DND-41 (cell line): Measurements from ENCODE around the gene ZNF326.
A peak's percentile ranks its signal among the peaks of the same experiment; 100 is the strongest.
"Not testable (repeated sequence)": the region's sequence is repeated elsewhere in the genome, so short reads cannot be mapped to it uniquely, and the experiment has no call there.

Source experiments
- ATAC-seq: fragments of 200-7000 bp; cut with Tn5 transposase; 3 replicates; pipeline ENCODE4 v1.9.1; 2021; ENCODE audit warnings: low read depth; ENCODE audit not compliant: insufficient read depth
- DNase-seq: peaks from one replicate; pipeline ENCODE4 v3.0.0-alpha.2; 2020
- H2AFZ ChIP-seq: 2 replicates; pipeline ENCODE4 v1.6.0; 2012; ENCODE audit warnings: low read depth, low read length
- H3K27ac ChIP-seq: 2 replicates; pipeline ENCODE4 v1.5.1; 2012; ENCODE audit warnings: low read length, inconsistent platforms
- H3K27me3 ChIP-seq: fragments of 200-600 bp; sonication (generic); 2 replicates; pipeline ENCODE4 v1.6.0; 2012; ENCODE audit warnings: low read length, mild to moderate bottlenecking, inconsistent platforms; ENCODE audit not compliant: insufficient read depth, poor library complexity
- H3K36me3 ChIP-seq: 2 replicates; pipeline ENCODE4 v1.5.1; 2012; ENCODE audit warnings: low read length, inconsistent platforms; ENCODE audit not compliant: insufficient read depth
- H3K4me1 ChIP-seq: 2 replicates; pipeline ENCODE4 v1.5.1; 2012; ENCODE audit warnings: mild to moderate bottlenecking, low read length; ENCODE audit not compliant: insufficient read depth
- H3K4me2 ChIP-seq: 2 replicates; pipeline ENCODE4 v1.6.0; 2012; ENCODE audit warnings: mild to moderate bottlenecking, moderate library complexity, low read length, inconsistent platforms; ENCODE audit not compliant: insufficient read depth
- H3K4me3 ChIP-seq, 2 experiments: fragments of 200-600 bp in 1 of 2; shearing (Covaris generic) in 1 of 2; 2 replicates each; pipeline ENCODE4 v1.5.1; 2012 to 2016; ENCODE audit warnings: inconsistent platforms in 2 of 2, low read length in 2 of 2, mild to moderate bottlenecking in 2 of 2, low read depth in 1 of 2, moderate library complexity in 1 of 2
- H3K79me2 ChIP-seq: 2 replicates; pipeline ENCODE4 v1.6.0; 2012; ENCODE audit warnings: low read length, inconsistent platforms; ENCODE audit not compliant: insufficient read depth
- H3K9ac ChIP-seq: 2 replicates; pipeline ENCODE4 v1.6.0; 2012; ENCODE audit warnings: low read depth, mild to moderate bottlenecking, inconsistent platforms, low read length, moderate library complexity
- H3K9me3 ChIP-seq: 2 replicates; pipeline ENCODE4 v1.5.1; 2012; ENCODE audit warnings: low read length, moderate library complexity, mild to moderate bottlenecking, inconsistent platforms; ENCODE audit not compliant: insufficient read depth, severe bottlenecking
- H4K20me1 ChIP-seq: 2 replicates; pipeline ENCODE4 v1.6.0; 2012; ENCODE audit warnings: low read length; ENCODE audit not compliant: insufficient read depth
- EZH2 ChIP-seq: IDR thresholded peaks from 3 replicates; pipeline ENCODE4 v1.6.1; 2012; ENCODE audit warnings: borderline replicate concordance, low read depth, mild to moderate bottlenecking, moderate library complexity, low read length, inconsistent platforms; ENCODE audit not compliant: severe bottlenecking
- TF ChIP-seq, protein P1 (sequence below): IDR thresholded peaks from 2 replicates; pipeline ENCODE4 v1.5.1; 2012; ENCODE audit warnings: borderline replicate concordance, low read length, moderate library complexity, mild to moderate bottlenecking; ENCODE audit not compliant: poor library complexity, severe bottlenecking; ENCODE audit errors: extremely low read depth

ZNF326 gene

DNA sequence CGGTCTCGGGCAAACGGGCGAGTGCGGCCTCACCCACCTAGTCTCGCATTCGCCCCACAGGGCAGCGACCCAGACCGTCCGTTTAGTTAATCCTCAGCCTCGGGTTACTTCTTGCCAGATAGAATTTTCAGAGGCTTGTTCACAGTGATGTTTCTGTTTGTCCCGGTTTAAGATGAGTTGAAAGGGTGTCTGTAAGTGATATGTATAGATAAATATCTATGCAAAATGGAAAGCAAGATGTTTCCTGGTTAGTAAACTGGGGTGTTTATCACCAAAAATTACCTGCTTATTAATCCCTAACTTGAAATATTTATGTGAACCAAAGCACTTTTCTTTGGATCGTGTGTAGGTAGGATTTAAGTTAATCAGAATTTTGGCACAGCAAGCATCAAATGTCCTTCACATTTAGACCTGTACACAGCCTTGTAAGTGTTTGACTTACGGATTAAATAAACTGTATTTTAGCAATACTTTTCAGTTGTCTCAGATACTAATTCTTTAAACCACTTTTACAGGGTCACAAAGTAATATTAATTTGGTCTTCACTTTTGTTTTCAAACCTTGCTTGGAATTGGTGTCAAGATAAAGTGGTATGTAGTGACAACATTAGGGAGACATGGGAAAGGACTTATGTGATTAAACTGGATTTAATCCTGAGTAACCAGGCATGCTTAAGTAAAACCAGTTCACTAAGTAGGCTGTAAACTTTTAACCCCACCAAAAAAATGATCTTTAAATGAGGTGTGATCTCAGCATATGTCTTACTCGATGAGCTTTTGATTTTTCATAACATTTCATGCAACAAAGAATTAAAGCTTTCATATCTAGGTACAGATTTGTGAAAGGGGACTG, 914 bp downstream of the ZNF326 start:
- TF ChIP-seq EZH2, result no peak
- TF ChIP-seq, protein P1, sequence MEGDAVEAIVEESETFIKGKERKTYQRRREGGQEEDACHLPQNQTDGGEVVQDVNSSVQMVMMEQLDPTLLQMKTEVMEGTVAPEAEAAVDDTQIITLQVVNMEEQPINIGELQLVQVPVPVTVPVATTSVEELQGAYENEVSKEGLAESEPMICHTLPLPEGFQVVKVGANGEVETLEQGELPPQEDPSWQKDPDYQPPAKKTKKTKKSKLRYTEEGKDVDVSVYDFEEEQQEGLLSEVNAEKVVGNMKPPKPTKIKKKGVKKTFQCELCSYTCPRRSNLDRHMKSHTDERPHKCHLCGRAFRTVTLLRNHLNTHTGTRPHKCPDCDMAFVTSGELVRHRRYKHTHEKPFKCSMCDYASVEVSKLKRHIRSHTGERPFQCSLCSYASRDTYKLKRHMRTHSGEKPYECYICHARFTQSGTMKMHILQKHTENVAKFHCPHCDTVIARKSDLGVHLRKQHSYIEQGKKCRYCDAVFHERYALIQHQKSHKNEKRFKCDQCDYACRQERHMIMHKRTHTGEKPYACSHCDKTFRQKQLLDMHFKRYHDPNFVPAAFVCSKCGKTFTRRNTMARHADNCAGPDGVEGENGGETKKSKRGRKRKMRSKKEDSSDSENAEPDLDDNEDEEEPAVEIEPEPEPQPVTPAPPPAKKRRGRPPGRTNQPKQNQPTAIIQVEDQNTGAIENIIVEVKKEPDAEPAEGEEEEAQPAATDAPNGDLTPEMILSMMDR, result no peak
- Histone ChIP-seq H3K4me1 (peaks cover 51% of the 10 kb centered on the region), H4K20me1 (peaks cover 36% of the 10 kb centered on the region; the same call in 1 of the 2 replicates), H2AFZ (peak overlapping the region; percentile 91), H3K79me2 (peaks cover 60% of the 10 kb centered on the region), H3K9ac (peak overlapping the region; percentile 93), H3K9me3 (no peaks in the 10 kb centered on the region), H3K4me3 (peak overlapping the region; percentile 50 to 92), H3K4me2 (peak overlapping the region; percentile 77), H3K36me3 (peaks cover 34% of the 10 kb centered on the region), H3K27ac (peak overlapping the region; percentile 96), H3K27me3 (no peaks in the 10 kb centered on the region)
- no peak for ATAC-seq
- no peak for DNase-seq

DNA sequence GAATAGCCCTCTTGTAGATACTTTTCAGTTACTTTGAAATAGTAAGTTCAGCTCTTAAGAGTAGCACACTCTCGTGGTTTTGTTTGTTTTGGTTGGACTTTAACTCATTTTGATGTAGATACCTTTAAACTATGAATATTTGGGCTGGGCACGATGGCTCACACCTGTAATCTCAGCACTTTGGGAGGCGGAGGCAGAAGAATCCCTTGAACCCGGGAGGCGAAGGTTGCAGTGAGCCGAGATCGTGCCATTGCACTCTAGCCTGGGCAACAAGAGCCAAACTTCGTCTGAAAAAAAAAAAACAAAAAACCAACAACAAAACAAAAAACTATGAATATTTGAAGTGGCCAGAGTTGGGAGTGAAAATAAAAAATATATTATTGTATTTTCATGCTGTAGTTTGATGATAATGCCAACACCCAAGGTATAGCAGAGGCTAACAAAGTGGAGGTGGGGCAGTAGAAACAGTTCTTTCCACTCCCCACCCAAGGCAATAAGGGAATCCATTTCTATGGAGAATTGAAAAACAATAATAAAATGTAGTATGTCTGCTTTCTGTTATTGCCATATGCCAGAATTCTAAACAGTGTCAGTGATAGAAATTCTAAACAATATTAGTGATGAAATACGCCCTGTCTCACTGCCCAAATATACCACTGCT, 1.7 kb downstream of the ZNF326 start:
- Histone ChIP-seq H3K4me1 (peaks cover 56% of the 10 kb centered on the region), H4K20me1 (peaks cover 43% of the 10 kb centered on the region; the same call in 1 of the 2 replicates), H3K79me2 (peaks cover 67% of the 10 kb centered on the region)

DNA sequence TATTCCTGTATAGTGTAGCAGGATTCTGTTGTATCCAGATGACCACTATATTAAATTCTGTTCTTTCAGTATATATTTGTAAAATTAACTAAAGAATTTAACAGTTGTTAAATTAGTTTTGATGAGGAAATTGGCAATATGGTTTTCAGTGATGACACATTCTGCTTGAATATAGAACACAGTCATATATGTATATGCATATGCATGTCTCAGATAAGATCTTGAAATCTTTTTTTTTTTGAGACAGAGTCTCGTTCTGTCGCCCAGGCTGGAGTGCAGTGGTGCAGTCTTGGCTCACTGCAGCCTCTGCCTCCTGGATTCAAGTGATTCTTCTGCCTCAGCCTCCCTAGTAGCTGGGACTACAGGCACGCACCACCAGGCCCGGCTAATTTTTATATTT, 2.2 kb downstream of the ZNF326 start:
- peak overlapping the region; percentile 77 for H3K4me2 ChIP-seq
- not testable (repeated sequence) for H3K27ac ChIP-seq, H3K9me3 ChIP-seq, H3K27me3 ChIP-seq, DNase-seq, ATAC-seq, H2AFZ ChIP-seq
- H3K36me3 ChIP-seq, result peaks cover 39% of the 10 kb centered on the region
- H3K4me3 ChIP-seq, result peak overlapping the region; percentile 50 to 92; a peak in 3 of 4 replicates
- H3K79me2 ChIP-seq, result peaks cover 73% of the 10 kb centered on the region
- peak overlapping the region; percentile 93; the same call in 1 of the 2 replicates for H3K9ac ChIP-seq
- H3K4me1 ChIP-seq, result peaks cover 56% of the 10 kb centered on the region
- H4K20me1 ChIP-seq, result peaks cover 43% of the 10 kb centered on the region; the same call in 1 of the 2 replicates

More for the DNA sequence above, 1.7 kb downstream of the ZNF326 start:
- Histone ChIP-seq H3K4me2 (peak overlapping the region; percentile 77), H2AFZ (no peak overlapping the region), H3K36me3 (peaks cover 39% of the 10 kb centered on the region), H3K9me3 (no peaks in the 10 kb centered on the region), H3K4me3 (peak overlapping the region; percentile 50 to 92; a peak in 3 of 4 replicates), H3K27me3 (no peaks in the 10 kb centered on the region), H3K27ac (peak overlapping the region; percentile 96; the same call in 1 of the 2 replicates), H3K9ac (peak overlapping the region; percentile 93)
- no peak for DNase-seq
- no peak for ATAC-seq
- TF ChIP-seq EZH2, result no peak
- TF ChIP-seq, protein P1, result no peak

DNA sequence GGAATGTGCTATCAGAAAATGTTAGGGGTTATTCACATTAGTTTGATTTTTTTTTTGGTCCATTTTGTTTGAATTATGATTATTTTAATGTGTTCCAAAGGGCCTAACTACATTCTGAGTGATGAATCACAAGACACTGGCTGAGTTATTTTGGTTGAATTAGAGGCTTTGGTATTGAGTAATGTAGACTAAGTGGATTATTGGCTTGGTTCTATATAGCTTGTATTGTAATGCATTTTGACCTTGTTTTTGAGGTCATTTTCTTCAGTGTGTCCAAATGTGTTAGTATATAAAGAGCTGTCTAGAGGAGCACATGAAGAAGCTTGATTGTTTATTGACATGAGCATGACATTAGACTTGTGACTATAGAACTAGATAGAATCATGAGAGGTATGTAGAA, 3.4 kb downstream of the ZNF326 start:
- Histone ChIP-seq H3K79me2 (peaks cover 83% of the 10 kb centered on the region), H3K4me2 (peak overlapping the region; percentile 77), H3K27me3 (no peaks in the 10 kb centered on the region), H3K9ac (no peak overlapping the region), H3K4me3 (peak overlapping the region in 1 of 2 experiments; percentile 18; a peak in 1 of 4 replicates), H3K9me3 (no peaks in the 10 kb centered on the region), H4K20me1 (peaks cover 44% of the 10 kb centered on the region; the same call in 1 of the 2 replicates), H3K4me1 (peaks cover 56% of the 10 kb centered on the region), H3K27ac (no peak overlapping the region), H3K36me3 (peaks cover 39% of the 10 kb centered on the region), H2AFZ (no peak overlapping the region)
- TF ChIP-seq, protein P1, result no peak
- TF ChIP-seq EZH2, result no peak
- ATAC-seq (no peak), DNase-seq (no peak)
